Measurements from ENCODE around the gene PGM1.

DNA sequence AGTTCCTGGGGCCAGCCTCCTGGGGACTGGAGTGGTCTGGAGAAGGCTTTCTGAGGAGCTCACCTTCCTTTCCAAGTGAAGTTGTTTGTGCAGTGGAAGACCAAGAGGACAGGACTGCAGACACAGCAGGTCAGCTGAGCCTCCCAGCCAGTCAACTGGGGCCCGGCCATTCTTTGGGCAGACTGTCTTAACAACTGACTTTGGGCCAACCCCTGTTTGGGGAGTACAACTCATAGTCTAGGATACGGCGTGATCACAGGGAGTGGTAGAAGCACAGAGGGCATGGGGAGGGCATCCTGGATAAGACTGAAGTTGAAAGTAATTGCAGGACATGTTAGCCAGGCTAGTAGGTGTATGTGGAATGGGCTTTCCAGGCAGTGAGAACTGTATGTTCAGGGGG is 50.3 kb downstream of the PGM1 start:
- TF ChIP-seq, protein P1, sequence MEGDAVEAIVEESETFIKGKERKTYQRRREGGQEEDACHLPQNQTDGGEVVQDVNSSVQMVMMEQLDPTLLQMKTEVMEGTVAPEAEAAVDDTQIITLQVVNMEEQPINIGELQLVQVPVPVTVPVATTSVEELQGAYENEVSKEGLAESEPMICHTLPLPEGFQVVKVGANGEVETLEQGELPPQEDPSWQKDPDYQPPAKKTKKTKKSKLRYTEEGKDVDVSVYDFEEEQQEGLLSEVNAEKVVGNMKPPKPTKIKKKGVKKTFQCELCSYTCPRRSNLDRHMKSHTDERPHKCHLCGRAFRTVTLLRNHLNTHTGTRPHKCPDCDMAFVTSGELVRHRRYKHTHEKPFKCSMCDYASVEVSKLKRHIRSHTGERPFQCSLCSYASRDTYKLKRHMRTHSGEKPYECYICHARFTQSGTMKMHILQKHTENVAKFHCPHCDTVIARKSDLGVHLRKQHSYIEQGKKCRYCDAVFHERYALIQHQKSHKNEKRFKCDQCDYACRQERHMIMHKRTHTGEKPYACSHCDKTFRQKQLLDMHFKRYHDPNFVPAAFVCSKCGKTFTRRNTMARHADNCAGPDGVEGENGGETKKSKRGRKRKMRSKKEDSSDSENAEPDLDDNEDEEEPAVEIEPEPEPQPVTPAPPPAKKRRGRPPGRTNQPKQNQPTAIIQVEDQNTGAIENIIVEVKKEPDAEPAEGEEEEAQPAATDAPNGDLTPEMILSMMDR (IDR thresholded peaks at IDR 0.05): no peak
- no peak for TF ChIP-seq POLR2AphosphoS5 (IDR thresholded peaks at IDR 0.05)
- TF ChIP-seq EP300 (IDR thresholded peaks at IDR 0.05): no peak

Data from stomach (tissue), 4 donors.